GM10248 (cell line): ENCODE measurements around the gene PIGN.
"Not testable (repeated sequence)": the region's sequence is repeated elsewhere in the genome, so short reads cannot be mapped to it uniquely, and the experiment has no call there.

Experiments
- CTCF ChIA-PET: fragments of 300-600 bp; sonication (Branson Sonifier 250); formaldehyde crosslinking; extraction: SDS; loops from one replicate; lab custom pipeline; 2021; ENCODE audit warnings: antibody characterized with exemption; lab: Yijun Ruan, JAX
- POLR2A ChIA-PET: fragments of 350-650 bp; sonication (Branson Sonifier 250); formaldehyde crosslinking; extraction: SDS; loops from one replicate; lab custom pipeline; 2020; ENCODE audit warnings: antibody characterized with exemption; lab: Yijun Ruan, JAX
- DNase-seq: peaks from one replicate; pipeline ENCODE4 v3.0.0; 2012; ENCODE audit errors: extremely low spot score
- CTCF ChIP-seq: IDR thresholded peaks from 2 replicates; pipeline ENCODE4 v1.5.1; 2012; ENCODE audit warnings: mild to moderate bottlenecking, low read depth; ENCODE audit errors: extremely low read depth, missing control alignments, control extremely low read depth

The PIGN gene

GRCh38 chr18:62037012-62037742 is 149.7 kb downstream of the PIGN start:
- TF ChIP-seq CTCF: no peak
- ChIA-PET POLR2A (no interaction called here), CTCF (no interaction called here)
- no peak for DNase-seq

GRCh38 chr18:62034286-62034685 is 152.6 kb downstream of the PIGN start:
- DNase-seq, POLR2A ChIA-PET: not testable (repeated sequence)
- CTCF ChIA-PET: interaction anchor here (0.7 kb wide), 1 partner anchor 11 kb away, joined by 3 read pairs; no protein-coding TSS in a partner anchor

- ChIA-PET CTCF (no interaction called here), POLR2A (no interaction called here)
- no peak for DNase-seq
- TF ChIP-seq CTCF: no peak
Observed at GRCh38 chr18:62033756-62034155, 153.1 kb downstream of the PIGN start.

- no peak for TF ChIP-seq CTCF
- POLR2A ChIA-PET: no interaction called here
Observed at GRCh38 chr18:62033207-62033606, 153.6 kb downstream of the PIGN start.

GRCh38 chr18:62030091-62030985 is 156.5 kb downstream of the PIGN start:
- DNase-seq: no peak
- ChIA-PET CTCF (no interaction called here), POLR2A (no interaction called here)
- no peak for TF ChIP-seq CTCF

More at GRCh38 chr18:62033207-62033606, 153.6 kb downstream of the PIGN start:
- no peak for DNase-seq
- CTCF ChIA-PET: no interaction called here

GRCh38 chr18:62028715-62029114 is 158.1 kb downstream of the PIGN start:
- CTCF ChIA-PET: no interaction called here
- no peak for DNase-seq
- POLR2A ChIA-PET: no interaction called here
- no peak for TF ChIP-seq CTCF

GRCh38 chr18:62027914-62028520 is 158.8 kb downstream of the PIGN start:
- ChIA-PET CTCF (no interaction called here), POLR2A (no interaction called here)
- no peak for TF ChIP-seq CTCF
- DNase-seq: no peak
